IMR-90 (cell line): ENCODE results near the gene ZNF41.

Experiments
- BHLHE40 ChIP-seq: fragments of 150-350 bp; IDR thresholded peaks from 2 replicates; pipeline ENCODE4 v1.6.1; 2016; ENCODE audit warnings: mild to moderate bottlenecking, low read depth, low read length
- CEBPB ChIP-seq: IDR thresholded peaks from 2 replicates; pipeline ENCODE4 v1.6.1; 2012; ENCODE audit warnings: low read depth, low read length, improper control_type of control experiment
- CHD1 ChIP-seq: IDR thresholded peaks from 2 replicates; pipeline ENCODE4 v1.6.1; 2012; ENCODE audit warnings: low read depth, low read length, improper control_type of control experiment
- FOS ChIP-seq: fragments of 150-350 bp; IDR thresholded peaks from 2 replicates; pipeline ENCODE4 v1.6.1; 2016; ENCODE audit warnings: low read depth, low read length
- MAFK ChIP-seq: IDR thresholded peaks from 2 replicates; pipeline ENCODE4 v1.6.1; 2012; ENCODE audit warnings: low read depth, low read length, improper control_type of control experiment
- MXI1 ChIP-seq: IDR thresholded peaks from 2 replicates; pipeline ENCODE4 v1.6.1; 2012; ENCODE audit warnings: low read depth, mild to moderate bottlenecking, low read length, moderate library complexity, borderline replicate concordance
- NFE2L2 ChIP-seq: fragments of 150-350 bp; IDR thresholded peaks from 2 replicates; pipeline ENCODE4 v1.6.1; 2016; ENCODE audit warnings: low read depth, mild to moderate bottlenecking, low read length
- POLR2A ChIP-seq: IDR thresholded peaks from 2 replicates; pipeline ENCODE4 v1.6.1; 2012; ENCODE audit warnings: mild to moderate bottlenecking, low read depth, low read length
- RCOR1 ChIP-seq: IDR thresholded peaks from 2 replicates; pipeline ENCODE4 v1.6.1; 2012; ENCODE audit warnings: mild to moderate bottlenecking, low read length, improper control_type of control experiment; ENCODE audit not compliant: insufficient replicate concordance
- RFX5 ChIP-seq: IDR thresholded peaks from 2 replicates; pipeline ENCODE4 v1.8.0; 2012; ENCODE audit warnings: low read depth, mild to moderate bottlenecking, low read length, moderate library complexity
- SMC3 ChIP-seq: fragments of 150-350 bp; IDR thresholded peaks from 2 replicates; pipeline ENCODE4 v1.6.1; 2016; ENCODE audit warnings: low read depth, mild to moderate bottlenecking, antibody characterized with exemption, low read length, moderate library complexity
- TF ChIP-seq, protein P1 (sequence below): conservative IDR thresholded peaks from 2 replicates; pipeline ENCODE4 v1.5.1; 2012; ENCODE audit warnings: mild to moderate bottlenecking, low read depth, low read length, improper control_type of control experiment
- TF ChIP-seq, protein P2 (sequence below): fragments of 150-350 bp; IDR thresholded peaks from 2 replicates; pipeline ENCODE4 v1.6.1; 2017; ENCODE audit warnings: mild to moderate bottlenecking, antibody characterized with exemption, low read length, low read depth
- TF ChIP-seq, protein P3 (sequence below): fragments of 150-350 bp; IDR thresholded peaks from 2 replicates; pipeline ENCODE4 v1.6.1; 2016; ENCODE audit warnings: low read depth, mild to moderate bottlenecking, low read length, moderate library complexity, borderline replicate concordance

DNA sequence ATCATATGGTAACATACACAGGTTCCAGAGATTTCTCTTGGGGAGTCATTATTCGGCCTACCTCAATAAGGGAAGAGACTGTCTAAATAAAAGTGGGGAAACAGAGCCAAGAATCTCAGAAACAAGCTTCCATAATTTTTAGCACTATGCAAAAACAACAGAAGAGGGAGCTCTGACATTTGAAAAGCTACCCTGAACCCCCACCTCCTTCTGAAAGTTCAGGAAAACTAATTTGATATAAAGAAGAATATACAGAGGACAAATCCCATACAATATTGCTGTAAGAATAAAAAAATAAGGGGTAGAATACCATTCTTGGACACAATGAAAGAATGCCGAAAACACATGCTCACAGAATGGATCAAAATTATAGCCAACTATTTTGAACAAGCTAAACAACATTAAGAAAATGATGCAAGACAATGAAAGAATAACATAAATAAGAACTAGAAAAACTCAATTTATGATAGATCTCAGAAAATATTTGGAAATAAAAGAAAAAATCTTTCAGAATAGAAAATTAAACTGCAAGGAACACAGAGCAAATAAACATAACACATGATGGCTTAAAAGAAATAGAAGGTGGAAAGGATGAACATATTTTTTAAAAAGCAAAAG is 14.4 kb upstream of the ZNF41 start:
- TF ChIP-seq CEBPB, result no peak
- TF ChIP-seq, protein P1, sequence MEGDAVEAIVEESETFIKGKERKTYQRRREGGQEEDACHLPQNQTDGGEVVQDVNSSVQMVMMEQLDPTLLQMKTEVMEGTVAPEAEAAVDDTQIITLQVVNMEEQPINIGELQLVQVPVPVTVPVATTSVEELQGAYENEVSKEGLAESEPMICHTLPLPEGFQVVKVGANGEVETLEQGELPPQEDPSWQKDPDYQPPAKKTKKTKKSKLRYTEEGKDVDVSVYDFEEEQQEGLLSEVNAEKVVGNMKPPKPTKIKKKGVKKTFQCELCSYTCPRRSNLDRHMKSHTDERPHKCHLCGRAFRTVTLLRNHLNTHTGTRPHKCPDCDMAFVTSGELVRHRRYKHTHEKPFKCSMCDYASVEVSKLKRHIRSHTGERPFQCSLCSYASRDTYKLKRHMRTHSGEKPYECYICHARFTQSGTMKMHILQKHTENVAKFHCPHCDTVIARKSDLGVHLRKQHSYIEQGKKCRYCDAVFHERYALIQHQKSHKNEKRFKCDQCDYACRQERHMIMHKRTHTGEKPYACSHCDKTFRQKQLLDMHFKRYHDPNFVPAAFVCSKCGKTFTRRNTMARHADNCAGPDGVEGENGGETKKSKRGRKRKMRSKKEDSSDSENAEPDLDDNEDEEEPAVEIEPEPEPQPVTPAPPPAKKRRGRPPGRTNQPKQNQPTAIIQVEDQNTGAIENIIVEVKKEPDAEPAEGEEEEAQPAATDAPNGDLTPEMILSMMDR, result peak; percentile 59
- TF ChIP-seq CHD1, result no peak
- TF ChIP-seq, protein P2, sequence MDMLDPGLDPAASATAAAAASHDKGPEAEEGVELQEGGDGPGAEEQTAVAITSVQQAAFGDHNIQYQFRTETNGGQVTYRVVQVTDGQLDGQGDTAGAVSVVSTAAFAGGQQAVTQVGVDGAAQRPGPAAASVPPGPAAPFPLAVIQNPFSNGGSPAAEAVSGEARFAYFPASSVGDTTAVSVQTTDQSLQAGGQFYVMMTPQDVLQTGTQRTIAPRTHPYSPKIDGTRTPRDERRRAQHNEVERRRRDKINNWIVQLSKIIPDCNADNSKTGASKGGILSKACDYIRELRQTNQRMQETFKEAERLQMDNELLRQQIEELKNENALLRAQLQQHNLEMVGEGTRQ, result no peak
- TF ChIP-seq RCOR1, result no peak
- TF ChIP-seq NFE2L2, result no peak
- TF ChIP-seq FOS, result no peak
- no peak for TF ChIP-seq POLR2A
- TF ChIP-seq MXI1, result no peak
- no peak for TF ChIP-seq MAFK
- TF ChIP-seq, protein P3, sequence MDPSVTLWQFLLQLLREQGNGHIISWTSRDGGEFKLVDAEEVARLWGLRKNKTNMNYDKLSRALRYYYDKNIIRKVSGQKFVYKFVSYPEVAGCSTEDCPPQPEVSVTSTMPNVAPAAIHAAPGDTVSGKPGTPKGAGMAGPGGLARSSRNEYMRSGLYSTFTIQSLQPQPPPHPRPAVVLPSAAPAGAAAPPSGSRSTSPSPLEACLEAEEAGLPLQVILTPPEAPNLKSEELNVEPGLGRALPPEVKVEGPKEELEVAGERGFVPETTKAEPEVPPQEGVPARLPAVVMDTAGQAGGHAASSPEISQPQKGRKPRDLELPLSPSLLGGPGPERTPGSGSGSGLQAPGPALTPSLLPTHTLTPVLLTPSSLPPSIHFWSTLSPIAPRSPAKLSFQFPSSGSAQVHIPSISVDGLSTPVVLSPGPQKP, result no peak
- TF ChIP-seq BHLHE40, result no peak
- peak; percentile 63 for TF ChIP-seq SMC3
- no peak for TF ChIP-seq RFX5
